Lung (tissue), 12 donors: ENCODE data around the gene FASTKD3. TPM values are rescaled to one million over a fixed set of nuclear protein-coding genes. Genes with fewer than 3 reads are reported as not detected.

Experiments
- ATAC-seq: fragments of 200-7000 bp; cut with Tn5 transposase; one replicate; pipeline ENCODE4 v1.9.1; 2020; ENCODE audit warnings: moderate number of reproducible peaks; ENCODE audit not compliant: insufficient read depth, low FRiP score
- DNase-seq, 3 donors: peaks; one replicate each; pipeline ENCODE4 v3.0.0-alpha.2; 2013 to 2017
- H3K27ac ChIP-seq, 2 donors: one replicate each; pipeline ENCODE4 v1.5.1; 2013; ENCODE audit warnings: mild to moderate bottlenecking in 2 of 2, moderate library complexity in 2 of 2, control low read depth in 1 of 2, inconsistent platforms in 1 of 2, low read depth in 1 of 2, low read length in 1 of 2
- H3K27me3 ChIP-seq, 3 donors: one replicate each; pipeline ENCODE4 v1.5.1; 2013; ENCODE audit warnings: low read length in 2 of 3; ENCODE audit not compliant: control insufficient read depth in 3 of 3, insufficient read depth in 3 of 3
- H3K36me3 ChIP-seq, 4 donors: one replicate each; pipeline ENCODE4 v1.5.1; 2013; ENCODE audit warnings: low read length in 4 of 4, mild to moderate bottlenecking in 1 of 4, moderate library complexity in 1 of 4; ENCODE audit not compliant: control insufficient read depth in 4 of 4, insufficient read depth in 4 of 4
- H3K4me1 ChIP-seq, 5 donors: one replicate each; pipeline ENCODE4 v1.5.1; 2013; ENCODE audit warnings: low read length in 5 of 5, mild to moderate bottlenecking in 2 of 5, moderate library complexity in 1 of 5; ENCODE audit not compliant: control insufficient read depth in 5 of 5, insufficient read depth in 5 of 5
- H3K4me3 ChIP-seq: one replicate; pipeline ENCODE4 v1.5.1; 2013; ENCODE audit warnings: mild to moderate bottlenecking, control low read depth, moderate library complexity
- H3K9ac ChIP-seq, 2 donors: one replicate each; pipeline ENCODE4 v1.5.1; 2013; ENCODE audit warnings: low read length in 2 of 2, control low read depth in 1 of 2; ENCODE audit not compliant: insufficient read depth in 1 of 2
- H3K9me3 ChIP-seq, 4 donors: one replicate each; pipeline ENCODE4 v1.5.1; 2013; ENCODE audit warnings: low read length in 3 of 4, mild to moderate bottlenecking in 1 of 4, moderate library complexity in 1 of 4; ENCODE audit not compliant: control insufficient read depth in 4 of 4, insufficient read depth in 3 of 4
- WGBS, 2 donors: extraction: QIAGEN DNeasy Blood & Tissue Kit; methylation state at CpG; one replicate each; pipeline ENCODE4 v1.1.7; 2013; 5-methylcytosine and 5-hydroxymethylcytosine counted together
- polyA plus RNA-seq, 2 donors: library from polyadenylated mRNA; stranded (reverse); fragments of 200-250 nt; gene quantifications; one replicate each; pipeline ENCODE4 v1.2.1, GENCODE V29; 2013
- total RNA-seq, 2 donors: library from RNA; depleted of rRNA in 1 of 2; stranded (reverse); fragments of >200 nt in 1 of 2; gene quantifications; one replicate each; pipeline ENCODE4 v1.2.1, GENCODE V29; 2014 to 2021
- TF ChIP-seq, protein P1 (sequence below): IDR thresholded peaks from 2 replicates; pipeline ENCODE4 v1.5.1; 2012; ENCODE audit warnings: mild to moderate bottlenecking; ENCODE audit errors: control extremely low read depth, extremely low read depth
- donor health status: control.
- donor health status: control.
- donor health status: Bipolar disorder and iron deficiency.
- donor health status: healthy.
- donor health status: DM: yes; HTN: yes; CAD: no.

The FASTKD3 gene
- total and polyA plus RNA-seq, 4 donors = 6.7 to 17.7 (median 13.5) TPM

- Histone ChIP-seq H3K4me1 (peaks cover 0 to 13% (median 0%) of the 10 kb centered on the region in 5 donors), H3K9me3 (no peaks in the 10 kb centered on the region), H3K27ac (peak overlapping the region in 1 of 2 donors; percentile 42), H3K27me3 (no peaks in the 10 kb centered on the region), H3K9ac (no peak overlapping the region), H3K4me3 (no peak overlapping the region), H3K36me3 (peaks cover 18 to 40% (median 30%) of the 10 kb centered on the region in 4 donors)
- 91 to 93% methylated on average over 2 of the region's 2 CpGs for WGBS, 2 donors
- TF ChIP-seq, protein P1, sequence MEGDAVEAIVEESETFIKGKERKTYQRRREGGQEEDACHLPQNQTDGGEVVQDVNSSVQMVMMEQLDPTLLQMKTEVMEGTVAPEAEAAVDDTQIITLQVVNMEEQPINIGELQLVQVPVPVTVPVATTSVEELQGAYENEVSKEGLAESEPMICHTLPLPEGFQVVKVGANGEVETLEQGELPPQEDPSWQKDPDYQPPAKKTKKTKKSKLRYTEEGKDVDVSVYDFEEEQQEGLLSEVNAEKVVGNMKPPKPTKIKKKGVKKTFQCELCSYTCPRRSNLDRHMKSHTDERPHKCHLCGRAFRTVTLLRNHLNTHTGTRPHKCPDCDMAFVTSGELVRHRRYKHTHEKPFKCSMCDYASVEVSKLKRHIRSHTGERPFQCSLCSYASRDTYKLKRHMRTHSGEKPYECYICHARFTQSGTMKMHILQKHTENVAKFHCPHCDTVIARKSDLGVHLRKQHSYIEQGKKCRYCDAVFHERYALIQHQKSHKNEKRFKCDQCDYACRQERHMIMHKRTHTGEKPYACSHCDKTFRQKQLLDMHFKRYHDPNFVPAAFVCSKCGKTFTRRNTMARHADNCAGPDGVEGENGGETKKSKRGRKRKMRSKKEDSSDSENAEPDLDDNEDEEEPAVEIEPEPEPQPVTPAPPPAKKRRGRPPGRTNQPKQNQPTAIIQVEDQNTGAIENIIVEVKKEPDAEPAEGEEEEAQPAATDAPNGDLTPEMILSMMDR = no peak
- no peak for ATAC-seq
- no peak for DNase-seq
These were observed 13.0 kb upstream of the FASTKD3 start for GRCh38 chr5:7881816-7882215.

DNA sequence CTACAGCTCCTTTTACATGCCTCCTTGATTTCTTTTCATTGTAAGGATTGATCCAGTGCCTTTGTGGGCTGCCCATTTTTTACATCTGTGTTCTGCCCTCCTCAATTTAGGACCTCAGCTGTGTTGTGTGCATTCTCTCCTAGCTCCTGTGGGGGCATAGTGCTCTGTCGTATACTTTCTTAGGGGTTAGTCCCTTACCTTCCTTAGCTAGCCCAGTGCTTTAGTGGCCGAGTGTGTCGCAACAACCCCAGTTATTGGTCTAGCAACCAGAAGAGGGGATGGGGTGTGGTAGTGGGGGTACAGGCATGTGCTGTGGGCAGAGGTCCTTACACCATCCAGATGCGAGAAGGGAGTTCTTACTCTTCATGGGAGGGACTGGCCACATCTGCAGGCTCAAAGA lies 12.3 kb upstream of the FASTKD3 start:
- peak overlapping the region in 1 of 2 donors; percentile 17 for H3K27ac ChIP-seq
- WGBS, 2 donors = 66 to 78% methylated on average over 4 of the region's 4 CpGs
- H3K9ac ChIP-seq = no peak overlapping the region
- H3K36me3 ChIP-seq = peaks cover 18 to 47% (median 35%) of the 10 kb centered on the region in 4 donors
- TF ChIP-seq, protein P1 = no peak
- H3K9me3 ChIP-seq = no peaks in the 10 kb centered on the region
- H3K27me3 ChIP-seq = no peaks in the 10 kb centered on the region
- H3K4me1 ChIP-seq = peaks cover 0 to 13% (median 0%) of the 10 kb centered on the region in 5 donors
- DNase-seq = no peak
- H3K4me3 ChIP-seq = no peak overlapping the region
- ATAC-seq = no peak

- no peak overlapping the region for H3K27ac ChIP-seq
- TF ChIP-seq, protein P1 = no peak
- peaks cover 0 to 13% (median 0%) of the 10 kb centered on the region in 5 donors for H3K4me1 ChIP-seq
- no peak overlapping the region for H3K4me3 ChIP-seq
- no peaks in the 10 kb centered on the region for H3K9me3 ChIP-seq
- H3K27me3 ChIP-seq = no peaks in the 10 kb centered on the region
- DNase-seq (no peak), ATAC-seq (peak; percentile 61)
- no peak overlapping the region for H3K9ac ChIP-seq
- H3K36me3 ChIP-seq = peaks cover 13 to 46% (median 32%) of the 10 kb centered on the region in 4 donors
These were observed 9.6 kb upstream of the FASTKD3 start for GRCh38 chr5:7878381-7878873.

DNA sequence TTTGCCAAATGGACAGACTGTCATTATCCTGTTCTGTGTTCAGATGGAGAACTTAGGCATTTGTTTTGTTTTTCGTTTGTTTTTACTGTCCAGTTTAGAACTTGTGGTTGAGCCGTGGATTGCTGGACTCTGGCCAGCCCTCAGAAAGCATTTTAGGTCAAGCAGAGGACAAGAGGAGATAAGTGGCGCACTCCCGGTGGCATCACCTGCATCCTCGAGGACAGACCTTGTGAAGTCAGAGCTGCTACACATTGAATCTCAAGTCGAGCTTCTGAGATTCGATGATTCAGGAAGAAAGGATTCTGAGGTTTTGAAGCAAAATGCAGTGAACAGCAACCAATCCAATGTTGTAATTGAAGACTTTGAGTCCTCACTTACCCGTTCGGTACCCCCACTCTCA lies 9.0 kb upstream of the FASTKD3 start:
- Histone ChIP-seq H3K9ac (no peak overlapping the region), H3K27ac (peak overlapping the region in 1 of 2 donors; percentile 56), H3K36me3 (peaks cover 12 to 44% (median 30%) of the 10 kb centered on the region in 4 donors), H3K4me3 (no peak overlapping the region), H3K27me3 (no peaks in the 10 kb centered on the region), H3K4me1 (peaks cover 0 to 13% (median 0%) of the 10 kb centered on the region in 5 donors), H3K9me3 (no peaks in the 10 kb centered on the region)
- WGBS, 2 donors = 64 to 72% methylated on average over 9 of the region's 9 CpGs
- ATAC-seq (no peak), DNase-seq (no peak)
- TF ChIP-seq, protein P1 = no peak
